ENCODE measurements around the gene MGME1.
A peak's percentile ranks its signal among the peaks of the same experiment; 100 is the strongest.

The MGME1 gene

DNA sequence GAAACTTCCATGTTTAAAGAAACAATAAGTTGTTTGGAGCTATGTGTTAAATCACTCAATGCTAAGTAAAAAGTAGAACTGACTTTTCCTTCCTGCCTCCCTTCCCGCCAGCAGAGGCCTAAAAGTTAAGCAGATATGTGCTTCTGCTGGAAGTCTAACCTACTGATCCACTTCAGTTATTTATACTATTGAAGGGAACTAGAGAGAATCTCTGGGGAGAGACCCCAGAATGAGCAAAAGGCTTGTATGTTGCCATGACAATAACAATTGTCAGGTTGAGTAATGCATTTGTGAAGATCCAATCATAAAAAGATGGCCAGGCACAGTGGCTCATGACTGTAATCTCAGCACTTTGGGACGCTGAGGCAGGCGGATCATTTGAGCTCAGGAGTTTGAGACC, 24.7 kb downstream of the MGME1 start:
- DNase-seq = no peak

DNA sequence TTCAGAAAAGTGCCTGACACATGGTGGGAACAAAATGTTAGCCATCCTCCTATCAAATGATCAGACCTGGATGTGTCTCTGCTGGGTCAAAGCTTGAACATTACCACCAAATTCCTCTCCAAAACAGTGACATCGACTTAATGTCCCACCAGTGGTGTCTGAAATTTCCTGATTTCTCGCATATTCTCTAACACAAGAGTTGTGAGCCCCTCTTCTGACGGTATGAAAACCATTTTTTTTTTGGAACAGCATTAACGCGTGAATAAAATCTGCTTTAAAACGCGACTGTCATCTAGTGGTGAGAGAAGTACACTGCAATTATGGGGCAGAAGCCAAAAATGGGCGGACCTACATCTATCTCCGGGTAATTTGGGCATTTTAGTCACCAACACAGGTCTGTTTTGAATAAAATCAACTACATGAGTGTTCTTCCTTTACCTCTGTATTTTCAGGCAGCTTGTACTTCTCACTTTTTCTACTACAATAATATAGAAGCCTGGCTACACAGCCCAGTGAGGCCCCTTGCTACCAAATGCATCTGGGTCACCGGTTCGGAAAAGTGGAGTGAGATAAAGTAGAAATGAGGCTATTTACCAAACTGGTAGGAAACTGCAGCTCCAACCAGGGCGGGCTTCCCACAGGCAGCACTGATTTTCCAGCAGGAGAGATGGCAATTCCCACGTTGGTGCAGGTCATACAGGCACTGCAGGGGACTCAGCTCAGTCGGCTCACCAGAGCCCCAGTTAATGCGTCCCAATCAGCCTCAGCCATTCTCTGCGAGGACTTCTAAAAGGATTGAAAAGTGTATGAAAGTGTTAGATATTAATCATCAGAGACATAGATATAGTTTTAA, 27.4 kb downstream of the MGME1 start:
- DNase-seq = peak; percentile 49

DNA sequence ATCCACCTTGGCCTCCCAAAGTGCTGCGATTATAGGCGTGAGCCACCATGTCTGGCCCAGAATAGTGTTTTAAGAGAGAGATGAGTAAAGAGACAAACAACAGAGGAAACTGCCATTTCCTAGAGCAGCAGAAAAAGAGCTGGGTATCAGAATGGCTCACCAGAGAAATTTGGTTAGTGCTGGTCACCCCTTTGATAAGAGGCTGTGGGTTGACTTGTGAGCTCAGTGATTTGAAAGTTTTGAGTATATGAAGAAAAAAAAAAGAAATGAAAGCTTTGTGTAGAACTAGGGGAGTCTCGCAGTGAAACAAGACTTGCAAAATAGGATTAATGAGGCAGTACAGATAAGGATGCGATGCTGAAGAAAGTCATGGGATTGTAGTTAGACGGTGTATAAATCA, 29.6 kb downstream of the MGME1 start:
- no peak for DNase-seq

- DNase-seq = no peak
Measured at GRCh38 chr20:17999566-17999965, 30.7 kb downstream of the MGME1 start.

- no peak for DNase-seq
Measured at GRCh38 chr20:18001131-18001921, 32.5 kb downstream of the MGME1 start.

- DNase-seq = no peak
Measured at GRCh38 chr20:18003897-18004296, 35.1 kb downstream of the MGME1 start.

- DNase-seq = no peak
Measured at GRCh38 chr20:18004384-18005031, 35.7 kb downstream of the MGME1 start.

DNA sequence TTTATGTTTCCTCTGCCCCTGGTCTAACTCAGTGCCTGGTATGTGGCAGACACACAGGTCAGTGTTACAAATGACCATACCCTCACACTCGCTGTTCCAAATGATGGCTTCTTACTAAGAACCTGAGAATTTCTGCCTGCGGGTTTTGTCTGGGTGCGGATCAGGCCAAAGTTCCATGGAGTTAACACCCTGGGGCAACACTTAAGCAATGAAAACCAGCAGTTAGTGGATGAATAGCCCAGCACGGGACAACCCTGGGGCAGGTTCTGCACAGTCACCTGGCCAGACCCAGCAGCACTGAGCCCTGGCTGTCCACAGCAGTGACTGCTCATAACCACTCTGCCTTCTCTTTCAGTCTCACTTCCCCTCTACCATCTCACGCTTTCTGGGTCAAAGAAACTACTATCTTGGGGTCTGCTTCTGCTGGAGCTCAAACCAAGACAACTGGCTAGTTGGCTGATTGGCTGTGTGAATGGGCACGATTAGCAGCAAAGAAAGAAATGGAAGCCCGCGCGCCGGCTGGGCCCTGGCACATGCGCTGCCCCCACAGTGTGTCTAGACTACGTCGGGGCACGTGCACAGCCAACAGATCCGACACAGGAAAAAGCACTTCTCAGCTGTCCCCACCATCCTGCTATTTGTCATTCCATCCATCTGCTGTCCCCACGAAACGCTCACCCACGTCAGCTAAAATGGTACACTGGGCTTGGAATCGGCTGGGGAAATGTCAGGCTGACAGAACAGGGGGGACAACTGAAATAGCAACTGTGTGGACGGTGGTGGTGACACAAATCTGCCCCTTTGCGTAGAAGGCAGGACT, 36.6 kb downstream of the MGME1 start:
- DNase-seq = no peak

DNA sequence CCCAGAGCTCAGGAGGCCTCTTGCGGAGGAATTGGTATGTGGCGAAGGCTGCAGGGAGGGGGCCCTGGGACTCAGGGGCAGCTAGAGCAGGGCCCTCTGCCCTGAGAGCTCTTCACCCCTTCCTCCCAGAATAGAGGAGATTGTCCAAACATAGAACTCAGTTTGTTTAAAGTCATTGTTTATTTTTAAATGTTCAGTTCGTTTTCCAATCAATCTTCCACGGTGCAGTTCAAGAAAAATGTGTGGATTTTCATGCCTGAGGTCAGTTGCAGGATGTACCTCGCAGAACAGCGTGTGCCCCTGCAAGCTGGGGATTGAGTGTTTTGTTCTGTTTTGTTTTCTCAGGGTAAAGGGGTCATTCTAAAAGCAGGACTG, 37.2 kb downstream of the MGME1 start:
- no peak for DNase-seq

- no peak for DNase-seq
Measured at GRCh38 chr20:18006684-18007083, 37.9 kb downstream of the MGME1 start.

GRCh38 chr20:18007534-18008292, 38.9 kb downstream of the MGME1 start:
- no peak for DNase-seq

DNA sequence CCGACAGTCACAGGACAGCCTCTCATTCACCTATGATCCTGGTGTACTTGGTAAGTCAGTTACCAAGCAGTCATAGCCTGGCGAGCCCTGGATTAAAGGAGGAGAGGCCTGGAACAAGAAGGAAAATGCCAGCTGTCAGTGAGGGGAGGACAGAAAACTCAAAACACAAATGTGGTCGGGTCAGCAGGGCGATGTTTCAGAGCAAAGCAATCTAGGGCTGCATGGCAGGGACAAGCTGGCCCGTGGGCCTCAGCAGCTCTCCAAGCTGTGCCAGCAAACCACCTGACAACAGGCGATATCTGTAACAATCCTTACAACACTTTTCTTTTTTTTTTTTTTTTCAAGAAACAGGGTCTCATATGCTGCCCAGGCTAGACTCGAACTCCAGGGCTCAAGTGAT, 40.3 kb downstream of the MGME1 start:
- no peak for DNase-seq

DNA sequence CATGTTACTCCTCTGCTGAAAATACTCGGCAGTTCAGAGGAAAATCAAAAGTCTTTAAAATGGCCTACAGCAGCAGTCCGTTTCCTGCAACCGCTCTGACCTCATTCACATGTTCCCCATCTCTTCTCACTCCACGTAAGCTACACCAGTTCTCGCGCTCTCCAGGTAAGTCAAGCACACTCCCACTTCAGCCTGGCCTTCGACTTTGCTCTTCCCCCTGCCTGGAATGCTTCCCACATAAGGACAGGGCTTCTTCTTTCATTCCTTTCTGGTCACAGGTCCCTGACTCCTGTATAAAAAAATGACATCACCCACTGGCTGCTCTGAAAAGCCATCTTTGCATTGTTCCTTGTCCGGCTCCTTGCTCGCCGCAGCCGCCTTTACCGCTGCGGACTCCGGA, 42.7 kb downstream of the MGME1 start:
- no peak for DNase-seq

DNA sequence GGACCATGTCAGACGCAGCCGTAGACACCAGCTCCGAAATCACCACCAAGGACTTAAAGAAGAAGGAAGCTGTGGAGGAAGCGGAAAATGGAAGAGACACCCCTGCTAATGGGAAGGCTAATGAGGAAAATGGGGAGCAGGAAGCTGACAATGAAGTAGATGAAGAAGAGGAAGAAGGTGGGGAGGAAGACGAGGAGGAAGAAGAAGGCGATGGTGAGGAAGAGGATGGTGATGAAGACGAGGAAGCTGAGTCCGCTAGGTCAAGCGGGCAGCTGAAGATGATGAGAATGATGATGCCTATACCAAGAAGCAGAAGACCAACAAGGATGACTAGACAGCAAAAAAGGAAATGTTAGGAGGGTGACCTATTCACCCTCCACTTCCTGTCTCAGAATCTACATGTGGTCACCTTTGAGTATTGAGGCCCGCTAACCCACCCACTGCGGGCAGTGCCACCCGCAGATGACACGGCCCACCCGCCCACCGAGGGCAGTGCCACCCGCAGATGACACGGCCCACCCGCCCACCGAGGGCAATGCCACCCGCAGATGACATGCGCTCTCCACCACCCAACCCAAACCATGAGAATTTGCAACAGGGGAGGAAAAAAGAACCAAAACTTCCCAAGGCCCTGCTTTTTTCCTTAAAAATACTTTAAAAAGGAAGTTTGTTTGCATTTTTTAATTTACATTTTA, 43.3 kb downstream of the MGME1 start:
- no peak for DNase-seq

GRCh38 chr20:18012901-18013300, 44.1 kb downstream of the MGME1 start:
- no peak for DNase-seq

GRCh38 chr20:18014411-18014810, 45.6 kb downstream of the MGME1 start:
- DNase-seq = no peak

DNA sequence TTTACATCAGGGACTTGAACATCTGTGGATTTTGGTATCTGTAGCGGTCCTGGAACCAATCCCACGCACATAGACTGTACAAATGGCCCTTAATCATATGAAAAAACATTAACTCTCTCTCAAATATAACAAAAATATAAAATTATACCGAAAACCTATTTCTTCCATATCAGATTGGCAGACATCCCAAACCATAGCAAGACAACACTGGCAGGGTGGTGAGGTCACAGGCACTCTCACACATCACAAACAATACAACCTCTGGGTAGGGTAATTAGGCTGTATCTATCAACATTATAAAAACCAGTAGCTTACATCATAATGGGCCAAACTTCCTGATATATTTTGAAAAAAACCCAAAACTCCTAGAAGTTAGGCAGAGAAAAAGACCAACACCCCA, 48.0 kb downstream of the MGME1 start:
- no peak for DNase-seq

GRCh38 chr20:18018100-18018499, 49.3 kb downstream of the MGME1 start:
- DNase-seq = no peak

DNA sequence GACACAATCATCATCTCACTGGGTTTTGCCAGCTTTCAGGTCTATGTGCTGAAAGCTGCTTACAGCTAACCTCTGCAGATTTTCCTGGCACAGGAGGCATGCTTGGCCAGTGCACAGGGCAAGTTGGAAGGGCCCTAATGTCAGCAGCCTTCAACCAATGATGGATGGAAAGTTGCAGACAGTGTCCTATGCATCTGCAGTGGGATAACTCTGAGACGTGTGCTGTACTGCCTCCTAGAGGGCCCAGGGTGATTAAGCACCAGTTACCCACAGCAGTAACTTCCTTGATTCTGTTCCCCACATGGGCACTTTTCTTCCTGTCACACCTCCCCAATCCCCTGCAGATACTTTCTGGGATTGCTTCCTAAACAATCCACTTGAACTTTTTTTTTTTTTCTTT, 50.2 kb downstream of the MGME1 start:
- DNase-seq = no peak

- no peak for DNase-seq
Measured at GRCh38 chr20:18020931-18021330, 52.1 kb downstream of the MGME1 start.

GRCh38 chr20:18024606-18025127, 55.8 kb downstream of the MGME1 start:
- no peak for DNase-seq

Measured in NCI-H1048 (cell line).